ENCODE measurements around the gene PRXL2B.
A peak's percentile ranks its signal among the peaks of the same experiment; 100 is the strongest.

The PRXL2B gene

DNA sequence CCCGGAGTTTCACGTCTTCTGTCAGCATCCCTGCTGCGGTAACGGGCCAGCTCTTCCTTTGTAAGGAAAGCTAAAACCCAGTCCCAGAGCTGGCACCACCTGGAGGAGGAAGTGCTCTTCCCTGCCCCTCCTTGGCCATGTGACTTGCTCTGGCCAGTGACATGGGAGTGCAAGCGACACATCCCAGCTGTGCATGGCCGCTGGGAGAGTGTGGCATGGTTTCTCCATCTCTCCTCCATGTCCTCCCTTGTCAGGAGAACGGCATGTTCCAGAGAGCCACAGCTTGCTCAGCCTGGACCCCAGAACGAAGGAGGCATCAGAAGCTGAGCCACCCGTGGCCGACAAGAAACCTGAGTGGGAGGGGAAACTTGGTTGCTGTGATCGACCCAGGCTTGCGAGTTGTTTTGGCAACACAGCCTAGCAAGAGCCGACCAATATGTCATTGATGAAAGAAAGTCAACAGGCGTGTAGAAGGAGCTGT, 2.7 kb upstream of the PRXL2B start:
- no peak overlapping the region for H3K4me3 ChIP-seq (ENCODE audit: low read depth, low read length)
- TF ChIP-seq POLR2A (IDR thresholded peaks at IDR 0.05; ENCODE audit: extremely low read depth, insufficient read length): no peak
- TF ChIP-seq, protein P1, sequence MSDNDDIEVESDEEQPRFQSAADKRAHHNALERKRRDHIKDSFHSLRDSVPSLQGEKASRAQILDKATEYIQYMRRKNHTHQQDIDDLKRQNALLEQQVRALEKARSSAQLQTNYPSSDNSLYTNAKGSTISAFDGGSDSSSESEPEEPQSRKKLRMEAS (IDR thresholded peaks at IDR 0.05; ENCODE audit: low read depth, low read length): peak; percentile 62; the same call in 1 of the 2 replicates
- no peak for TF ChIP-seq MYC (IDR thresholded peaks at IDR 0.05; ENCODE audit: low read depth, low read length)
- no peak for DNase-seq (ENCODE audit: low read depth)

DNA sequence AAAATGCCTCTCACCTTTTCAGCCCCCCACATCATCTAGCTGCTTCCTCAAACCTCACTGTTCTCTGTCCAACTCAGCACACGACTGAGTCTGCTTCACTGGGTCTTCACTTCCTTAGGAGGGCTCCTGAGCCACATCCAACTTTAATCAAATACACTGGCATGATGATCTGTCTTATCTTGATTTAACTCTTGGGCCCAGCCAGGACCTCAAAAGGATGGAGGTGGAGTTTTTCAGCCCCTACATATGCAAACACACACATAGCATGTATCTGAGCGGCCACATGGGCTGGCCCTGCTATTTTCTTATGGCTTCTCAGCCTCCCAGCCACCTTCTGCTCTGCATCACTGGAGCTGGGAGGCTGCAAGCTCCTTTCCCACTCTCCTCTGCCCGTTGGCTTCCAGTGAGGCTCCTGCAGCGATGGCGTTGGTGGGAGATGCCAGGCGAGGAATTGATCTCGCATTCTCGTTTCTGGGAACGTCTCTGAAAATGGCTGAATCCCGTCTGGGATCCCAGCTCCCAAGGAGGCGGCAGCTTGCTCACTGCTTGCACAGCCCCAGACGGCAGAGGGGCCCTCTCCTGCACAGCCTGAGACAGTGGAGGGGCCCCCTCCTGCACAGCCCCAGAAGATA, 1.8 kb upstream of the PRXL2B start:
- no peak overlapping the region for H3K4me3 ChIP-seq (ENCODE audit: low read depth, low read length)
- no peak for DNase-seq (ENCODE audit: low read depth)
- TF ChIP-seq POLR2A (IDR thresholded peaks at IDR 0.05; ENCODE audit: extremely low read depth, insufficient read length) (no peak), MYC (IDR thresholded peaks at IDR 0.05; ENCODE audit: low read depth, low read length) (no peak)
- TF ChIP-seq, protein P2, sequence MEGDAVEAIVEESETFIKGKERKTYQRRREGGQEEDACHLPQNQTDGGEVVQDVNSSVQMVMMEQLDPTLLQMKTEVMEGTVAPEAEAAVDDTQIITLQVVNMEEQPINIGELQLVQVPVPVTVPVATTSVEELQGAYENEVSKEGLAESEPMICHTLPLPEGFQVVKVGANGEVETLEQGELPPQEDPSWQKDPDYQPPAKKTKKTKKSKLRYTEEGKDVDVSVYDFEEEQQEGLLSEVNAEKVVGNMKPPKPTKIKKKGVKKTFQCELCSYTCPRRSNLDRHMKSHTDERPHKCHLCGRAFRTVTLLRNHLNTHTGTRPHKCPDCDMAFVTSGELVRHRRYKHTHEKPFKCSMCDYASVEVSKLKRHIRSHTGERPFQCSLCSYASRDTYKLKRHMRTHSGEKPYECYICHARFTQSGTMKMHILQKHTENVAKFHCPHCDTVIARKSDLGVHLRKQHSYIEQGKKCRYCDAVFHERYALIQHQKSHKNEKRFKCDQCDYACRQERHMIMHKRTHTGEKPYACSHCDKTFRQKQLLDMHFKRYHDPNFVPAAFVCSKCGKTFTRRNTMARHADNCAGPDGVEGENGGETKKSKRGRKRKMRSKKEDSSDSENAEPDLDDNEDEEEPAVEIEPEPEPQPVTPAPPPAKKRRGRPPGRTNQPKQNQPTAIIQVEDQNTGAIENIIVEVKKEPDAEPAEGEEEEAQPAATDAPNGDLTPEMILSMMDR (IDR thresholded peaks at IDR 0.05; ENCODE audit: low read depth, low read length): no peak
- TF ChIP-seq, protein P1 (IDR thresholded peaks at IDR 0.05; ENCODE audit: low read depth, low read length): no peak

DNA sequence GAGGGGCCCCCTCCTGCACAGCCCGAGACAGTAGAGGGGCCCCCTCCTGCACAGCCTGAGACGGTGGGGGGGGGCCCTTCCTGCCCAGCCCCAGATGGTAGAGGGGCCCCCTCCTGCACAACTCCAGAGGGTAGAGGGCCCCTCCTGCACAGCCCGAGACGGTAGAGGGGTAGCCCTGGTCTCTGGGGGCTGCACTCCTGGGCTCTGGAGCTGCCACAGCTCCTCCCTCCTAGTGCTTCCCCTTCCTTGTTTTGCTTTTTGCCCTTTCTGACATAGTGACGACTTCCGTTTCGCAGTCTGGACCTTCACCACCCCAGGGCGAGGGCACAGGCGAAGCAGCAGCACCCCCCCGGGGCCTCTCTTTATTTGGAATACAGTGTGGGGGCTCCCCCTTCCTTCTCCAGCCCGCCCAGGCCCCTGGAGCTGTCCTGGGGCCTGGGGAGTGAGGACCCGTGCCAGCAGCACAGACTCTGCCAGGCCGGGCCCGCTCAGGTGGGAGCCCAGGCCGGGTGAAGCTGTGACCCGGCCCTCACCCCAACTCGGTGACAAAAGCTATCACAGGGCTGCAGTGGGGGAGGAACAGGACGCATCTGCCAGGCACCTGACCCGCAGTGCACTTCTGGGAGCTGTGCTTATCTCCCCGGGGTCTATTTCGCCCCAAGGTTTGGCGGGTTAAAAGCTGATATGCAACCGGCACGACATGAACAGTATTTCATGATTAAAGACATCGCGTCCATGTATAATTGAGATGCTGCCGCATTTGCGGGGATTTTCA, 1.1 kb upstream of the PRXL2B start:
- peak; percentile 84 for DNase-seq (ENCODE audit: low read depth)
- TF ChIP-seq, protein P1 (IDR thresholded peaks at IDR 0.05; ENCODE audit: low read depth, low read length): peak; percentile 25
- TF ChIP-seq POLR2A (IDR thresholded peaks at IDR 0.05; ENCODE audit: extremely low read depth, insufficient read length) (peak; percentile 68), MYC (IDR thresholded peaks at IDR 0.05; ENCODE audit: low read depth, low read length) (no peak; the same call in 1 of the 2 replicates)
- TF ChIP-seq, protein P2 (IDR thresholded peaks at IDR 0.05; ENCODE audit: low read depth, low read length): no peak
- peak overlapping the region; percentile 70 for H3K4me3 ChIP-seq (ENCODE audit: low read depth, low read length)

DNA sequence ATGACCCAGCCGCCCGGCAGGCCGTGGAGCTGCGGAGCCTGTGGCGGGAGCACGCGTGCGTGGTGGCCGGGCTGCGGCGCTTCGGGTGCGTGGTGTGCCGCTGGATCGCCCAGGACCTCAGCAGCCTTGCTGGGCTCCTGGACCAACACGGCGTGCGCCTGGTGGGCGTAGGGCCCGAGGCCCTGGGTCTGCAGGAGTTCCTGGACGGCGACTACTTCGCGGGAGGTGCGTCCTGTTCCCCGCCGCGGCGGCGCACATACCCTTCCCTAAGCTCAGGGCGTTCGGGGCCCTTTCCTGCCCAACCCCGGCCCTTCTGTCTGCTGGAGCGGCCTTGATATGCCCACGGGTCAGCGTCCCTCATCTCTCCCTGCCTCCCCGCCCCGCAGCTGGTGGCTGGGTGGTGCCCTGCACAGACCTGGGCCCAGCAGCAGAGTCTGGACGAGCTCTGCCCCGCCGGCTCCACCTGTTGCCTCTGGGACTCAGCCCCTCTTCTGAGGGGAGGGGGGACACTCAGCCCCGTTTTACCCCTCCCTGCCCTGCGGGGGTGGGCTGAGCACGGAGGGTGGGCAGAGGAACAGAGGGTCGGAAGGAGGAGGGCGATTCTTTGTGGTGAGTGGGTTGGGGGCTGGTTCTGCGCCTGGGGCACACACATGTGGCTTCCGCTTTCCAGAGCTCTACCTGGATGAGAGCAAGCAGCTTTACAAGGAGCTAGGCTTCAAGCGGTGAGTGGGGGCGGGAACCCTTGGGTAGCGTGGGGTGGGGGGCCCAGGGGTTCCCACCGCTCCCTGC, 688 bp downstream of the PRXL2B start:
- peak; percentile 45 for DNase-seq (ENCODE audit: low read depth)
- H3K4me3 ChIP-seq (ENCODE audit: low read depth, low read length): peak overlapping the region; percentile 34
- TF ChIP-seq POLR2A (IDR thresholded peaks at IDR 0.05; ENCODE audit: extremely low read depth, insufficient read length) (no peak), MYC (IDR thresholded peaks at IDR 0.05; ENCODE audit: low read depth, low read length) (no peak)
- TF ChIP-seq, protein P2 (IDR thresholded peaks at IDR 0.05; ENCODE audit: low read depth, low read length): no peak
- TF ChIP-seq, protein P1 (IDR thresholded peaks at IDR 0.05; ENCODE audit: low read depth, low read length): no peak

DNA sequence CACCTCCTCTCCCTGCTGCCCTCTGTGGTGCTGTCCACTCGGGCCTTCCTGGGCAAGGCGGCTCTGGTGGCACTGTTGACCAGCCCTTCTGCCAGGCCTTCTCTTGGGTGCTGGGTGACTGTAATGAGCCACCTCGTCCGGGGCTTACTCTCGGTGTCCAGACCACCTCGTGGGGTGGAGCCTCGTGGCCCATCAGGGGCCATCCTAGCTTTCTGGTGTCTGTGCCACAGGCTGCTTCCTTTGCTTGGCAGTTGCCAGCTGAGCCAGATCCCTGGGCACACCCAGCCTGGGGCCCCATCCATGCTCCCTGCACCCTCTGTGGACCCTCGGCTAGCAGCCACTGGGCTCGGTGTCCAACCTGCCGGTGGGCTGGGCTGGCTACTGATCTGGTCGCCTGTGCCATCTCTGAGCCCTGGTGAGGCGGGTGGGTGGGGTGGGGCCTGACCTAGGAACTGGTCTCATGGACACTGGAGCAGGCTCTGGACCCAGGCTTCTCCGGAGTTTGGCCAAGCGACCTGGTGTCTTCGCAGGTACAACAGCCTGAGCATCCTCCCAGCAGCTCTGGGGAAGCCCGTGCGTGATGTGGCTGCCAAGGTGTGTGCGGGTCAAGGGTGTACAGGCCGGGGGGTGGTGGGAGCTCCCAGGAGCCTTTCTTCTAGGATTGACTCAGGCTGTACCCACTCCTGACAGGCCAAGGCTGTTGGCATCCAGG, 1.4 kb downstream of the PRXL2B start:
- TF ChIP-seq, protein P1 (IDR thresholded peaks at IDR 0.05; ENCODE audit: low read depth, low read length): no peak
- TF ChIP-seq MYC (IDR thresholded peaks at IDR 0.05; ENCODE audit: low read depth, low read length): no peak
- TF ChIP-seq, protein P2 (IDR thresholded peaks at IDR 0.05; ENCODE audit: low read depth, low read length): no peak
- no peak for TF ChIP-seq POLR2A (IDR thresholded peaks at IDR 0.05; ENCODE audit: extremely low read depth, insufficient read length)
- H3K4me3 ChIP-seq (ENCODE audit: low read depth, low read length): no peak overlapping the region
- DNase-seq (ENCODE audit: low read depth): no peak
